GM21786 (cell line): ENCODE results near the gene P4HTM.

Experiments
- ATAC-seq: cut with Tn5 transposase; IDR thresholded peaks from one replicate; pipeline ENCODE4 v1.9.1; 2021; ENCODE audit not compliant: unreplicated experiment

Gene P4HTM

DNA sequence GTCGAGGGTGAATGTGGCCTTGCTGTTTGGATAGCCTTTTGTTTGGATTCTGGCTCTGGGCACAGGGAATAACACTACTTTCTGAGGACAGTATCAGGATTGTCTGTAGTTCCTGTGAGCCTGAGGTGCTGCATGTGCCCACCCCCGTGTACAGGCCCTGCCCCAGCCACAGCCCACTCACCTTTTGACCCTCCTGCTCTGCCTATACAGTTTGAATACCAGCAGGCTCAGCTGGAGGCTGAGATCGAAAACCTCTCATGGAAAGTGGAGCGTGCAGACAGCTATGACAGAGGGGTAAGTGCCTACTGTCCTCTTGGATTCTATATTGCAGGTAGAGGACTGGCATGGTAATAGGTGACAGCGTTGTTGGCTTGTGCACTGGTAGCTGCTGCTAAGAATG lies 7.4 kb upstream of the P4HTM start:
- no peak for ATAC-seq

DNA sequence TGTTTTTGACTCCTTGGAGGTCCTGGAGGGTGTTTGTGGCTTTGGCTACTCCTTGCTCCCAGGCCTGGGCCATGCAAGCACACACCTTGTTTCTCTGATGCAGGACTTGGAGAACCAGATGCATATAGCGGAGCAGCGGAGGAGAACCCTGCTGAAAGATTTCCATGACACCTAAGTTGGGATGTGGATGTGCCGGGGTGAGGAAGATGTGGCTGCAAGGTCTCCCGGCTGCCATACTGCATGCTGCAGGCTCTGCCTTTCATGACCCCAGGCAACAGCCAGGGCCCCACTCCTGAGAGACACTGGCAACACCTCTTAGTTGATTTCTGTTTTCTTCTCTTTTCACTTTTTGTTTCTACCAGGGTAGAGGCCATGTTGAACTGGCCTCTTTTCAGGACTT lies 6.9 kb upstream of the P4HTM start:
- no peak for ATAC-seq

DNA sequence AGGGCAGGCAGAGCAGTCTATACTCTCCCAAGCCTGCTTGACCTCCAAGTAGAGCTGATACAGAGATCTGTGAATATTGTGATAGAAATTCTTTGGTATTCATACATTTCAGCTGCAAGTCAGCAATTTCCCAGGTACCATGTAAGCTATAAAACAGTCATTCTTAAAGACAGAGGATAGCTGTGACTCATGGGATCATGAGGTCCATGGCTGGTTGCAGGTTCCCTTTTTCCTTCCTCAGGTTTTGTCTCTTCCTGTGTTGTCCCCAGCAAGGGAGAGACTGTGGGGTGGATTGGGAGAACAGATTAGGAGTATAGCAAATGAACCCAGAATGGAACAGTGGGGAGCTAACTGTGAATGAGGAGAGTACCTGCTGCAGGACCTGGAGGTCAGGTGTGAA lies 5.4 kb upstream of the P4HTM start:
- ATAC-seq, result no peak

DNA sequence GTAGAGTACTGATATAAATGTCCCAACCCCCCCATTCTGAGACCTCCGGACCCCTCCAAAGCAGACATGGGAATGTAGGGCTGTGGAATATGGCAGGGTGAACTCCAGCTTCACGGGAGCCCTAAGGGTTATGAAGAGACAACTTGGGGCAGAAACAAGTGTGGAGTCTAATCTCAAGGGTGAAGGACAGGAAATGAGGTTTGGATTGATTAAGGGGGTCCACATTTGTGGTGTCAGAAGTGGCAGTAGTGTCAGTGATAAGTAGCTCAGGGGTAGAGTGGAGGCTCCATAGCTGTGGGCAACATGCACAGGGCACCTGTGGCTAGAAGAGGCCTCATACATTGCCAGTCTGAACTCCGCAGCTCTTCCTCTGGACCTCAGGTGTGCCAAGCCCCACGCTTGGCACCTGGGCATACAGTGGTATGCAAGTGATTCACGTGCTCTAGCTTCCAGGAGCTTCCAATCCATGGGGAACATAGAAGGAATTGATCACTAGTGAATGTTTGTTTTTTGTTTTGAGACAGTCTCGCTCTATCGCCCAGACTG lies 4.1 kb upstream of the P4HTM start:
- no peak for ATAC-seq

DNA sequence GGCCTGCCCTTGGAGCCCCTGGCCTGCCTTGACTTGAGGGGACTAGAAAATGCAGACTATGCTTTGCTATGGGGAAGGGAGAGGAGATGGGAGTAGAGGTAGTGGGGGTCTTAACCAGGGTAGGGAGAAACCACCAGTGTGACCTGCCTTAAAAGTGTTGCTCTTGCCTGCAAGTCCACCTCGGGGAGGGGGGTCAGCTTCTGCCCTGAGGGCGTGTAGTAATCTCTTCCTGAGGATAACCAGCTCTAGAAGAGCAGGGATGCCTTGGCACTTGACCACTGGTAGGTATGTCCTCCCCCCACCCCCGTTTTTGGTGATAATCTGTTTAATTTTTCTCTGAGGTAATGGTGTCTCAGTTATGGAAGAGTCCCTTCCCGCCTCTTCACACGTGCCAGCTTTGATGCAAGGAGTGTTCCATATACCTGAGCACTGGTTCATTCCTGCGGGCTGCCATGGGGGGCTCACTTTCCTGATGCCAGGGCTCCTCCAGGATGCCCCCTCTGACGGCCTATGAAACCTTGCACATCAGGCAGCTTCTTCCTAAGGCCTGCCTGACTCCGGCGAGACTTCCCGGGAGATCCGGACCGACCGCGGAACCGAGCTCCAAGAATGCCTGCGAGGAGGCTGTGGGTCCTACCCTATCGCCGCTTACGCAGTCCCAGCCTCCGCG lies 780 bp upstream of the P4HTM start:
- no peak for ATAC-seq

DNA sequence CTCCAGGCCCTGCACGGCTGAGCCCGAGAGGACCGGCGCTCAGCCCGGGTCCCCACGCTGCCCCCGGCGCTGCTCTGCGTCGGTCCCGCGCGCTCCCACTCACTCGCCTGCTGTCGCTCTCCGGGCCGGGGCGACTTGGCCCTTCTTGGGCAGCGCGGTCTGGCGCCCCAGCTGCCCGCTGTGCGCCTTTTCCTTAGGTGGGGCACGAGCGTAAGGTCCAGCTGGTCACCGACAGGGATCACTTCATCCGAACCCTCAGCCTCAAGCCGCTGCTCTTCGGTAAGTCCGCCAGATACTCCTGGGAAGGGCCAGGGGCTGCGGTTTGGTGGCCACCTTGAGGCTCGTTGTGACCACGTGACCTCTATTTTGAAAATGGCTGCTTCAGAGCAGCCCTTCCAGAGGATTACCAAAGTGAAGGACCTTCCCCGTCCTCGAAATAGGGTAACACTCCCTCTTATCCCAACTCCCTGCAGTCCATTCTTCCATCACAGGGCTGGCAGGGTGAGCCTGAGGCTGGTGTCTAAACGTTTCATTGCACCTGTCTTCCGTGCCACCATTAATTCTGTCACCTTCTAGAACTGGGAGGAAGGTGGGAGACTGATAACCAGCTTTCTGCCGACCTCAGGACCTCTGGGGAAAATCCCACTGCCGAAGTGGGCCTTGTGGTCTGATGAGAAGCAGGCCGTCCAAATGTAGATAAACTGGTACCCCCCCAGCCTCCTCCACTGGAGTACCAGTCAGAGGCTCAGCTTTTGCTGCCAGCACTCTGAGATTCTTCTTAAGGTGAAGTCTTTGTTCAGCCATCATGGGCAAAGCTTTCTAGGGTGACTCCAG lies 812 bp downstream of the P4HTM start:
- no peak for ATAC-seq

DNA sequence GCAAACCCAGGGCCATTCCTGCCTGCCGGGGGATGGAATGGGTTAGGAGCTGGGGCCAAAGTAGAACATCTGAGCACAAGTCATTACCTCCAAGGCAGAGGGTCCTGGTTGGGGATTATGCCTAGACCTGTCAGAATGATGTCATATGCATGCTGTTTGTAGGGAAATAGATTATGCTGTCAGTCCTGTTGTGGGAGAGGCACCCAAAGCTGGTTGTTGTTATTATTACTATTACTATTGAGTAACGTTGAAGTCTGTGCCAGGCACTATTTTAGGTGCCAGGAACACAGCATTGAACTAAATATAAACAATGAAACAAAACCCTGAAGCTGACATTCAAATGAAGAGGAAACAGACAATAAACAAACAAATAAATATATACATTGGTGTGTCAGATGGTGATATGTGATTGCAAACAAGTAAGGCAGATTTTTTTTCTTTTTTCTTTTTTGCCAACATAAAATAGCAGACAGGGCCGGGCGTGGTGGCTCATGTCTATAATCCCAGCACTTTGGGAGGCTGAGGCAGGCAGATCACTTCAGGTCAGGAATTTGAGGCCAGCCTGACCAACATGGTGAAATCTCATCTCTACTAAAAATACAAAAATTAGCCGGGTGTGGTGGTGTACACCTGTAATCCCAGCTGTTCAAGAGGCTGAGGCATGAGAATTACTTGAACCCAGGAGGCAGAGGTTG lies 2.0 kb downstream of the P4HTM start:
- ATAC-seq, result no peak

DNA sequence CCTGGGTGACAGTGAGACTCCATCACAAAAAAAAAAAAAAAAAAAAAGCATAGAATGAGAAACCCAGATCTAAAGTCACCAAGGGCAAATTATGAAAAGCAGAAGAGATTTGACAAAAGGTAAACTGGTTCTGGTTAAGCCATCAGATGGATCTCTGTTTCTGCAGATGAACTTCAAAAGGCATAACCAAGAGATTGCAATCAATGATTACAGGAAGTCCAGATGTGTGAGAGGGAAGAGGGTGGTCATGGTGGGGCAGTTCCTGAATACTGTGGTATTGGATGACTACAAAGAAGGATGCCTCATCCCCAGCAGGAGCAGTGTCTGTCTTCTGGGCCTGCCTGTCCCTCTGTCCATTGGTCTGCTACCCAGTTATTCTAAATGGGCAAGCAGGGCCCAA lies 3.8 kb downstream of the P4HTM start:
- no peak for ATAC-seq

DNA sequence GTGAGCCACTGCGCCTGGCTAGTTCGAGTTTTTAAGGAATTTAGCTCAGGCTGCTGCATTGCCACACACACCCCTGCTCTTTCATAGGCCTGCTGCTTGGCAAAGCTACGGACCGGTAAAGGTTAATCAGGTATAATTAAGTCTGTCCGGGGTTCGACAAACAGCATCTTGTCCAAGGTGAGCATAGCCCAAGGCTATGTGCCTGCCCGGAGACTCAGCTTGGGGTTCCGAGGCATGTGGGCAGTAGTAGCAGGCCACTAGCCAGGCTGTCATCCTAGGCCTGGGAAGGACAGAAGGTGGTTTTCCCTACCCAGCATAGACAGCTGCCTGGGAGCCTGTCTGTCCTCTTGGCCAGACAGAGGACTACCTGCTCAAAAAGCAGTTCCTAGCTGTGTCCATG lies 6.6 kb downstream of the P4HTM start:
- no peak for ATAC-seq

DNA sequence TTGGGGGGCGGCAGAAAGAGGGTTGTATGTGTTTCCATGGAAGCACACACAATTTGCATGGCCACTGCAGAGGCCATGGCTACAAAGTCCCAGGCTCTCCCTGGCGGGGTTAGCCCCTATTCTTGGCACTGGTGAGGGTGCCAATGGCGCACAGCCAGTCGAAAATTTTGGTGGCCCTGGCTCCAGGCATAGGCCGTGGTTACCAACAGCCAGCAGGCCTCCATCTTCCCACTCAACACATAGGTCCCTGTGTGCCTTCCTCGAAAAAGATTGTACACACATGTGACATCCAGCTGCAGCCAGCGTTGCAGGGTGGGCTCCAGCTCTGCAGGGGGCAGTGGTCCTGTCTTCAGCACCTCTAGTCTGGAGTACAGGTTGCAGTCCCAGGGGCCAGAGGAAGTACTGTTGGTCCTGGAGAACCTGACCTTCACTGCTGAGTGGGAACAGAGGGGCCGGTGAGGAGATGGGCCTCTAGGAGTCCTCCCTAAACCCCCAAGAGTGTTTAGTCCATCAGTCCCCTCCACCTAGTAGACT lies 7.1 kb downstream of the P4HTM start:
- no peak for ATAC-seq

DNA sequence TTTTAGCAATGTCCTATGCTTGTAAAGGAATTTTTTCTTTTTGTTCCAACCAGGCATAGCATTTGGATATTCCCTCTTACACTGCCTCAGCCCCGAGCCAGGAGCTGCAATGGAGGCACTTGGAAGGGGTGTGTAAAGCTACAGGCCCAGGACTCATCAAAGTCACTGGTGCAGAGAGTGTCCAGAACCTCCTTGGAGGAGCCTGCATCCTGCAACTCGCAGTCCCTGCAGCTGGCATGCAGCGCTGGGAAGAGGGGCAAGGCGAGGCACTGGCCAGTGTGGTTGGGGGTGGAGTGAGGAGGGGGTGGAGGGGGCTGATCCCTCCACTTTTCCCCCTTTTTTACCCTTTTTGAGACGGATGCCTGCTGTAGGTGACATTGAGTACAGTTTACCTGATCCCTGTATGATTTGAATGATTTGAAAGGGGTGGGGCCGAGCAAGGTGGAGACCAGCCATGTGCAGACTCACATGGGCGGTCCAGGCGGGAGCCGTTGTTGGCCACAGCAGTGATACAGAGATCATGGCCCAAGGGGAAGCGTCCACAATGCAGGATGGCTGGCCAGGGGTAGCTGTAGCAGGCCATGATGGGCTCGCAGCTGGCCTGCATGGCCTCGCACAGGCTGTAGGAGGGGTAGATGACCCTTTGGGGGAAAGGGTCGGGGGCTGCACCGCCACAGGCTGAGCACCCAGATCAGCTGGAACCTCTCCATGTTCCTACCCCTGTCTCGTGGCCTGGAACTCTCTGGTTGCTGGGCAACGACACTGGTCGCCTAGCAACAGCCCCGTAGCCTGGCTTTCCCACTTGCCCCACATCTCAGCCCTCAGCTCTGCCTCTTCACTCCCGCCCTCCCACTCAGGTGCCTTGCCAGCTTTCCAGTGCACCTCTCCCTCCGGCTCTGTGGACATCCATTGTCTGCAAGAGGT lies 7.9 kb downstream of the P4HTM start:
- no peak for ATAC-seq

DNA sequence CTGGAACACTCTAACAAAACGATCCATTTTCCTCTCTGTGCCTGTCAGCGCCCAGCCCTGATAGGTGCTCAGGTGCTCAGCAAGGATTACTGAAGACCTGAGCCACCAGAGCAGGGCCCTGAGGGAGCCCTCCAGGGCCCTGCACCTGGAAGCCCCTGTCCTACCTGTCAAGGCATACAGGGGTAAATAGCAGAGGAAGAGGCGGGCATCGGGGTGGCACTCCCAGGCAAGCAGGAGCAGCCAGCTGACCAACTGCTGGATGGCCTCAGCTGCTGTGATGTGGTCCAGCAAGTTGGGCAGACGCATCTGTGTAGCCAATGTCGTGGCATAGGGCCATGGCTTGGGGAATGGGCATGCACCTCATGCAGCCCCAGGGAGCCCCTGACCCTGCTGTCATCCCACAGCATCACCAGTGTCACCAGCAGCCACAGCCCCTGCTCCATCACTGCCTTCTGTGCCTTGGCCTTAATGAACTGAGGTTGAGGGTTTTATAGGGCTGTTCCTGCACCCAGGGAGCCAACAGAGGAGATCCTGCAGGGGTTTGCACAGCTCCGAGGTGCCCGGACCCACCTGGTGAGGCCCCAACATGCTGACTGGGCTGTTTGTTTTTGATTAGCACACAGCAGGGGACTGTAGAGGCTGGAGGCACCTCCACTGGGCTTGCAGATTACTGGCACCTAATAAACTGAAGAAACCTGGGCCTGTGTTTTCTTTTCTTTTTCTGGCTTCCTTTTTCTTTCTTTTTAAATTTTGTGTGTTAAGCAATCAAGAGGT lies 9.2 kb downstream of the P4HTM start:
- ATAC-seq, result no peak

DNA sequence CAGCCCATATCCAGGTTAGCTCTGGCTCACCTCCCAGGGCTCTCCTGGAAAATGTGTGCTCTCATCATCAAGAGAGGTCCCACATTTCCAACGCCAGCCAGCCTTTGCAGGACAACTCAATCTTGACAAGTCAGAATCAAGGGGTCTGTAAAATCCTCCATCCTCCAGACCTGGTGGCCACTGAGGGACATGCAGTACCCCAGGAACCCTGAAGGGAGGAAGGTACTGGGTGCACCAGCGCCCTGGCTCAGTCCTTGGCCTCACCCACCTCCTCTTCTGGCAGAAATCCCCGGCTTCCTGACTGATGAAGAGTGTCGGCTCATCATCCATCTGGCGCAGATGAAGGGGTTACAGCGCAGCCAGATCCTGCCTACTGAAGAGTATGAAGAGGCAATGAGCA lies 11.1 kb downstream of the P4HTM start:
- ATAC-seq, result no peak

DNA sequence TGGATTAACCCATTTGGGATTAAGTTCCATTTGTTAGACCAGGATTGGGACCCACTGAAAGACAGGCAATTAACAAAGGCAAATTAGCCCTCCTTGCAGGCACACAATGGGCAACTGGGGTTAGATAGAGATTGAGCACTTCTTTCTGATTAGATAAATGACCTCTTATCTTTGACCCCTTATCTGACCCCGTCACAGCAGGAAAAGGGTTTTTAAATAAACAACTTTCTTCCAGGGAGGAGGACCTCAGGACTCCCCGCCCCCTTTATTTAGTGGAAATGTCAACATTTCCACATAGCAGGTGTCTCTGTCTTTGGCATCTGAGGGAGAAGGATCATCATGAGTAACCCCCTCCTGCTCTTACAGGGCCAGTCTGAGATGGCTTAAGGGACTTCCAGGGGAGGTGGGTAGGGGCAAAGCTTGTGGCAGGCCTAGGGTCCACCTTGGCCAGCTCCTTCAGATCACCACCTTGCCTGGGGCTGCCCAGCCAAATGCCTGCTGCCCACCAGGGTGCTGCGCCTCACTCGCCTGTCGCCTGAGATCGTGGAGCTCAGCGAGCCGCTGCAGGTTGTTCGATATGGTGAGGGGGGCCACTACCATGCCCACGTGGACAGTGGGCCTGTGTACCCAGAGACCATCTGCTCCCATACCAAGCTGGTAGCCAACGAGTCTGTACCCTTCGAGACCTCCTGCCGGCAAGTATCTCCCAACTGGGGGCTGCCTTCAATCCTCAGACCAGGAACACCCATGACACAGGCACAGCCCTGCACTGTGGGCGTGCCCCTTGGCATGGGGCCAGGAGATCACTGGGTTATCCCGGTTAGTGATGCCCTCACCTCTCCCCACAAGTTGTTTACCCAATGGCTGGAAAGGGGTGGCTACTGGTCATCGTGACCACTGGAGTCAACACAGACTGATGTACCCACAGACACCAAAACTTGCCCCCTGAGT lies 14.6 kb downstream of the P4HTM start:
- no peak for ATAC-seq

DNA sequence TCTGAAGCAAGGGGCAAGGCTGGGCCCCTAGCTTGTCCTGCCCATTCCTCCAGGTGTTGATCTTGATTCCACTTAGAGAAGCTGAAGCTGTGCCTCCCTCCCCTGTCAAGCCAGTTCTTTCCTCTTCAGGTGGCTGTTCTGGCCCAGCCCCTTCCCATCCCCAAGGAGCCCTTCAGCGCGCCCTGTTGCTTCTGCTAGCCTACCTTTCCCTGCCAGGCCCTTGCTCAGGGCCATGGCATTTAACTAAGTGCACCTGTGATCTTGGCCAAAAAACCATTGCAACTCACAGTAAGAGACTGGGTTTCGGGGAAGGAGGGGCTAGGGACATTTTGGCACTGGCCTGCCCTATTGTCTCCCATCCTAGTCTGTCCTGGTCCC lies 15.3 kb downstream of the P4HTM start:
- ATAC-seq, result no peak

DNA sequence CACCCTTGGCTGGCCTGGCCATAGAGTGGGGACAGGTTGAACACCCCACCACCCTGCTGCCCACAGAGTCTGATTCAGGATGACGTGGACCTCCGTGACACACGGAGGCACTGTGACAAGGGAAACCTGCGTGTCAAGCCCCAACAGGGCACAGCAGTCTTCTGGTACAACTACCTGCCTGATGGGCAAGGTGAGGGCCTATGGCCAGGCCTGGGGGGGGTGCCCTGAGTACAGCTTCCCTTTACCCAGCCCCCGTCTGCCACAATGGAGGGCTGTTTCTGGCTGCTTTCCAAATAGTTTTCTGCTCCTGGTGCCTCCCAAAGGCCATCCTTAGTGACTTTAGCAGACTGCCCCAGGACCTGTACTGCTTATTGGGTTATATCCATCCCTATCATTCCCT lies 16.0 kb downstream of the P4HTM start:
- no peak for ATAC-seq

DNA sequence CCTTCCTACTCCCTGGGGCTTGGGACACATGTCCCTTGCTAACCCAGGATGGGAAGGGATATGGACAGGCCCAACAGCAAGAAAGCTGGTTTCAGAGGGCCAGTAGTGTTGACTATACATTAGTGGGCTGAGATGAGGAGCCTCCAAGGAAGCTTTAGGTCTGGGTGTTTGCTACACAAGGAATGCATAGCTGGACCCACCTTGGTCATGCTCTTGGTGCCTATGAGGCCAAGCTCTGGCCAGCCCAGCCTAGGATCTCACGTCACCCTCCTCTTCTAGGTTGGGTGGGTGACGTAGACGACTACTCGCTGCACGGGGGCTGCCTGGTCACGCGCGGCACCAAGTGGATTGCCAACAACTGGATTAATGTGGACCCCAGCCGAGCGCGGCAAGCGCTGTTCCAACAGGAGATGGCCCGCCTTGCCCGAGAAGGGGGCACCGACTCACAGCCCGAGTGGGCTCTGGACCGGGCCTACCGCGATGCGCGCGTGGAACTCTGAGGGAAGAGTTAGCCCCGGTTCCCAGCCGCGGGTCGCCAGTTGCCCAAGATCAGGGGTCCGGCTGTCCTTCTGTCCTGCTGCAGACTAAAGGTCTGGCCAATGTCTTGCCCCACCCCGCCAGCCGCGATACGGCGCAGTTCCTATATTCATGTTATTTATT lies 16.5 kb downstream of the P4HTM start:
- no peak for ATAC-seq
